Kidney capillary endothelial cell (primary cell): Measurements from ENCODE around the gene CLN6.
"Not testable (repeated sequence)": the region's sequence is repeated elsewhere in the genome, so short reads cannot be mapped to it uniquely, and the experiment has no call there.

Experiments used
- DNase-seq: peaks from one replicate; pipeline ENCODE4 v3.0.0-alpha.2; 2018; ENCODE audit warnings: low spot score

CLN6 gene

DNA sequence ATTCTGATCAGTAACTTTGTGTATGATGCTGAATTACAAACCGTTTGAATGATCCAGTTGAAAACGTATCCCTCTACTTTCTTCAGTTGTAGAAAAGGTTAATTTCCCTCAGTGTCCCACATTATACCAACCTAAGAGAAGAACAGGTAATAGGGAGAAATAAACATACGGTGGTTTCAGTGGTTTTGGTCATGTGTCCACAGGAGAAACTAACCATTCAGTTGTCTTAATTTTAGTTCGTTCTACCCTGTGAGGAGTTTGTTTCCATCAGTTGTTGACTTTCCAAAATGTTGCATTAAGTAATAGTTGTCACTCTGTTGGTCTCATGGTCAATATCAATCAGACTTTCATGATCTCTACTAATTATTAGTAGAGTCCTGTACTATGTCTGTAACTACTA lies 39.5 kb downstream of the CLN6 start:
- no peak for DNase-seq

DNA sequence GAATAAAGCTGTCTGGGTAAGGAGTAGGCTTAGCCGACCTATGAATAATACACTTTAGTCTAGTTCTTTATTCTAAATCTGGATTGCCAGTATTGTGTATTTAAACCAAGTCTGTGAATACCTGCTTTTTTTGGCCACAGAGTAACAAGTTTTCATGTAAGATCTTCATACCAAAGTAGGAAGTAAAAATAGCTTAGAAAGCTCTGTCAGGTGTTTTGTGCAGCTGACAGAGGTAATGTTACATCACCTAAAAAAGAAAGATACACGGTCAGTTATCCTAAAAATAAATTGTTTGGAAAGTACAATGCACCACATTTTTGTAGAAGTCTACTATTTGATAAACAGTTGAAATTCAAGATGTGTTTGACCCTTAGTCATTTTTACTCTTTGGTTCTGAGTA lies 40.9 kb downstream of the CLN6 start:
- DNase-seq = no peak

DNA sequence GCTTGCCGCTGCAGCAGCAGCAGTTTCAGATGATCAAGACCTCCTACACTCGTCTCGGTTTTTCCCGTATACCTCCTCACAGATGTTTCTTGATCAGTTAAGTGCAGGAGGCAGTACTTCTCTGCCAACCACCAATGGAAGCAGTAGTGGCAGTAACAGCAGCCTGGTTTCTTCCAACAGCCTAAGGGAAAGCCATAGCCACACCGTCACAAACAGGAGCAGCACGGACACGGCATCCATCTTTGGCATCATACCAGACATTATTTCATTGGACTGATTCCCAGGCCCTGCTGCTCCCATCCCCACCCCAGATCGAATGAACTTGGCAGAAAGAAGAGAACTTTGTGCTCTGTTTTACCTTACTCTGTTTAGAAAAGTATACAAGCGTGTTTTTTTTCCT lies 42.0 kb downstream of the CLN6 start:
- no peak for DNase-seq

DNA sequence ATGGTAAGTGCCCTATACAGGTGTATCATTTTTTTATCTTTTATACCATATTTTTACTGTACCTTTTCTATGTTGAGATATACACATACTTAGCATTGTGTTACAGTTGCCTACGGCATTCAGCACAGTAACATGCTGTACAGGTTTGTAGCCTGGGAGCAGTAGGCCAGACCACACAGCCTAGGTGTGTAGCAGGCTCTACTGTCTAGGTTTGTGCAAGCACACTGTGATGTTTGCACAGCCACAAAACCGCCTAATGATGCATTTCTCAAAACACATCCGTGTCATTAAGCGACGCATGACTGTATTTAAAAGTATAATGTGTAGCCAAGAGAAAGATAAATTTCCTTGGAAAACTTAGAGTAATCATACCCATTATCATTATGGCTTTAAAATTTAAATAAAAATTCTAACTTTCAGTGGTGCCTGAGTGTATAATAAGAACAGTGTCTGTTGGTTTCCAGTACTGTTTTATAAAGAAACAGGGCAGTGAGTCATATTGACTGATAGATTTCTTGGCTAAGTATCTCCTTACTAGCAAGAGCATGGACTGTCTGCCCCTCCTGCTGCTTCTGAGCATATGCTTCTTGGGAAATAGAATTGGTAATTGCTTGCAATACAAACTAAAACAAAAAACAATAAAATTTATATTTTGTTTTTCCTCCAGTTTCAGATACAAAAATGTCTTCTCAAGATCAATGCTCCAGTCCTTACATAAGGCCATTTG lies 42.7 kb downstream of the CLN6 start:
- DNase-seq = no peak

DNA sequence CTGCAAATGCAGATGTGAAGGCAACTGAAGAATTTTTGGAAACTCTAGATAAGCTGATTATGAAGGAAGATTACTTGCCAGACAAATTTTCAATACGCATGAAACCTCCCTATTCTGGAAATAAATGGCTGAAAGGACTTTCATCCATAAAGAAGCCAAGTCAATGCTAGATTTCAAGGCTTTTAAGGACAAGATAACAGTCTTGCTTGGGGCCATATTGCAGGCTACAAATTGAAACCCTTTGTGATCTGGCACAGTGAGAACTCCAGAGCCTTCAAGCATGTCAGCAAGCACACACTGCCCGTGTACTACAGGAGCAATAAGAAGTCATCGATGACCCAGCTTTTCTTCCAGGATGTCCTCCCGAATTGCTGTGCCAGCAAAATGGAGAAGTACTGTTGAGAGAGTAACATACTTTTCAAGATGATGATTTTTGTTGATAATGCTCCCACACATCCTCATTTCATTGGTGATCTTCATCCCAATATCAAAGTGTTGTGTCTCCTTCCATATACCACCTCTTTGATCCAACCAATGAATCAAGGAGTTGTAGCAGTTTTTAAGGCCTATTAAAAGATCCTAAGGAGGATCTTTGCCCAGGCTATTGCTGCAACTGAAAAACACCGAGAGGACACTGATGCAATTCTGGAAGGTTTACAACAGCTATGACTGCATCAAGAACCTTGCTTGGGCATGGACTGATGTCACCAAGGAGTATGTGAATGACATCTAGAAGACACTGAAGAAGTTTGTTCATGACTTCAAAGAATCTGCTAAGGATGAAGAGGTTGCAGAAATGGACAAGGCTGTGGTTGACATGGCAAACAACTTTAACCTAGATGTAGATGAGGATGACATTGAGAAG lies 44.7 kb downstream of the CLN6 start:
- DNase-seq = no peak

DNA sequence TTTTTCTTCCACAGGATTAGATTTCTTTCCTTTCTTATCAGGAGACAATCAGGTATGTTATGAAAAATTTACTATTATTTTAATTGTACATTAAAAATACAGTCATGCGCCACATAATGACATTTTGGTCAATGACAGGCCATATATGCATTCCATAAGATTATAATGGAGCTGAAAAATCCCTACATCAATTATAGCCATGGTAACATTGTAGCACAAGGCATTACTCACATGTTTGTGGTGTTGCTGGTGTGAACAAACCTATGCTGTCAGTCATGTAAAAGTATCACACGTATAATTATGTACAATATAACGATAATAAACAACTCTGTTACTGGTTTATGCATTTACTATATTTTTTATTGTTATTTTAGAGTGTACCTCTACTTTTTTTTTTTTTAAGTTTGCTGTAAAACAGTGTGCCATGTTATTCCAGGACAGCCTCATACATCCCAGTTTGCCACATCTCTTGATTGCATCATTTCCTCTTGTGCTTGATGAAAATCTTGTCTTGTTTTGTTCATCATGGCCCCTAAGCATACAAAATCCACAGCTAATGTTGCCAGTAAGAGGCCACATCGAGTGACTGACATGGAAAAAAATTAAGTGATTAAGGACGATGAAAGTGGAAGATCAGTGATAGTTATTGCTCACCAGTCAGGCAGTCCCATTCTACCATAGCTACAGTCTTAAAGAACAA lies 45.8 kb downstream of the CLN6 start:
- no peak for DNase-seq

DNA sequence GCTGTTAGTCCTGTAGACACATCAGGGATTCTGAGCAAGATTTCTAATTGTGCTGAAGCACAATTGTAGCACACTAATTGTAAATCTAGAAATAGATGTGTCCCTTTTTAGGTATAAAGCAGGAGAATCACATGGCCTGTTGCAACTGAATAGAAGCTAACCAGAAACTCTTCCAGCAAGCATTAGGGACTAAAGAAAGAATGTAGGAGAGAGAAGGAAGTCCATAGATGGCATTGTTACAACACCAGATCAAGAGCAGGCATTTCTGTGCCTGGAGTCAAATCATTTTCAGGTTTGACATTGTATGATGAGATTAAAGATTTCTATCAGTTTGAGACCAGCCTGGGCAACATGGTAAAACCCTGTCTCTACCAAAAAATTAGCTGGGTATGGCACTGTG lies 51.8 kb downstream of the CLN6 start:
- DNase-seq = no peak

DNA sequence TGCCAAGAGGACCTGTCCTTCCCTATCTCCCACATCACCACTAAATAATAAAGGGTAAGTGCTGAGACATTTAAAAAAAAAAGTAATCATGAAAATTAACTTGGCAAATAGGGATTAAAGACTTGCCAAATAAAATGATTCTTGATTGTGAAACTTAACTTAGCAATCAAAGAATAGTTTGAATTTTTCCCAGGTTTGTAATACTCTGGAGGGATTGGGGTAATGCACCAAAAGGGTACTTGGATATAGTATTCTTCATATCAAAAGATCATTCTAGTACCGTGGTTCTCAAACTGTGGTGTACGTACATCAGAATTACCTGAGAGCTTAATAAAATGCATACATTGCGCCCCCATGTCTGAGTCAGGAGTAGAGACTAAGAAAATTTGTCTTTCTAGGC lies 52.9 kb downstream of the CLN6 start:
- DNase-seq = no peak

DNA sequence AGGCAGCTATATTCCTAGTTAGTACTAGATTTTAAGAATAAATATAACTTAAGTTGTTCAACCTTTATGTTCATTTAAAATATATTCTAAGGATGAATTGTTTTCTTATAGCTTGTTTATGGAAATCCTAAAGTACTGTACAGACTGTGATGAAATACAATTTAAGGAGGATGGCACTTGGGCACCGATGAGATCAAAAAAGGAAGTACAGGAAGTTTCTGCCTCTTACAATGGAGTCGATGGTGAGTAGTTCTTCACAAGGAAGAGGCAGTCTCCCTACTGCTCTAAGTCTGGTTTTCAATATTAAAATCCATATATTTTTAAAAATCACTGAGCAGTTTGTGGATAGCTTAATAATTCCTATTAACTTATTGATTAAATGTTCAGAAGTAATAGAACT lies 54.0 kb downstream of the CLN6 start:
- peak; percentile 24 for DNase-seq

DNA sequence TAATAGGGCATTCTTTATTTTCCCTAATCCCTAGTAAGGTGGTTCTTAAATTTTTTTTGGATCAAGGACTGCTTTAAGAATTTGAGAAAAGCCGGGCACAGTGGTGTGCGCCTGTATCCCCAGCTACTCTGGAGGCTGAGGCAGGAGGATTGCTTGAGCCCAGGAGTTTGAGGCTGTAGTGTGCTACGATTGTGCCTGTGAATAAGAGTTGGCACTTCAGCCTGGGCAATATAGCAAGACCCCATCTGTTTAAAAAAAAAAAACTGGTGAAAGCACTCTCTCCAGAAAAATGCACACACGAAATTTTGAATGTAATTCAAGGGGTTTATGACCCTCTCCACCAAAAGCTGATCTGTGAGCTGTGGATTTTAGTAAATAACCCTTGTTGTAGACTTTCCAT lies 56.4 kb downstream of the CLN6 start:
- DNase-seq = no peak

DNA sequence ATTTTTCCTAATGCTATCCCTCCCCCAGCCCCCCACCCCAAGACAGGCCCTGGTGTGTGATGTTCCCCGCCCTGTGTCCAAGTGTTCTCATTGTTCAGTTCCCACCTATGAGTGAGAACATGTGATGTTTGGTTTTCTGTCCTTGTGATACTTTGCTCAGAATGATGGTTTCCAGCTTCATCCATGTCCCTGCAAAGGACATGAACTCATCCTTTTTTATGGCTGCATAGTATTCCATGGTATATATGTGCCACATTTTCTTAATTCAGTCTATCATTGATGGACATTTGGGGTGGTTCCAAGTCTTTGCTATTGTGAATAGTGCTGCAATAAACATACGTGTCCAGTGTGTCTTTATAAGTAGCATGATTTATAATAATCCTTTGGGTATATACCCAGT lies 57.5 kb downstream of the CLN6 start:
- DNase-seq = not testable (repeated sequence)

DNA sequence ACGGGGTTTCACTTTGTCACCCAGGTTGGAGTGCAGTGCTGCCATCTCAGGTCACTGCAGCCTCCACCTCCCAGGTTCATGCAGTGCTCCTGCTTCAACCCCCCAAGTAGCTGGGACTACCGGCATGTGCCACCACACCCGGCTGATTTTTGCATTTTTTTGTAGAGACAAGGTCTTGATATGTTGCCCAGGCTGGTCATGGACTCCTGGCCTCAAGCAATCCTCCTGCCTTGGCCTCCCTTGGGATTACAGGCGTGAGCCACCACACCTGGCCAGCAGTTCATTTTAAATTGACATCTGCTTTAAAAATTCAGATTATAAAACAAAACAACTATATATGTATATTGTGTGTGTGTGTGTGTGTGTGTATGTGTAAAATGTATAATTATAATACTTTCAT lies 62.7 kb downstream of the CLN6 start:
- DNase-seq = no peak

DNA sequence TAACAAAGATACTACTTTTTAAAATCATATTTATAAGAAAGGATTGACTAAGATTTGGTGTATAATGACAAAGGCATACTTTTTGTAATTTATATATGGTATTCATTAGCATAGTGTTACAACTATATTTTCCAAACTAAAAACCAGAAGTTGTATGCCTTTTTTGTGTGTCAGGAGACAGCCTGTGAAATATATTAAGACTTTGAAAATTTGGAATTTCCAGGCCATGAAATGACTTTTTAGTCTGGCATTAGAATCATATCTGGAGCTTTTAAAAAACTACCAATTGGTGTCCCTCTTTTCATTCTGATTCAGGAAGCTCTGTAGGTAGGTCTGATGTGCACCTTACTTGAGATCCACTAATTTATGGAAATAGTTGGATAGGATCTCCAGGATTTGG lies 66.3 kb downstream of the CLN6 start:
- no peak for DNase-seq

DNA sequence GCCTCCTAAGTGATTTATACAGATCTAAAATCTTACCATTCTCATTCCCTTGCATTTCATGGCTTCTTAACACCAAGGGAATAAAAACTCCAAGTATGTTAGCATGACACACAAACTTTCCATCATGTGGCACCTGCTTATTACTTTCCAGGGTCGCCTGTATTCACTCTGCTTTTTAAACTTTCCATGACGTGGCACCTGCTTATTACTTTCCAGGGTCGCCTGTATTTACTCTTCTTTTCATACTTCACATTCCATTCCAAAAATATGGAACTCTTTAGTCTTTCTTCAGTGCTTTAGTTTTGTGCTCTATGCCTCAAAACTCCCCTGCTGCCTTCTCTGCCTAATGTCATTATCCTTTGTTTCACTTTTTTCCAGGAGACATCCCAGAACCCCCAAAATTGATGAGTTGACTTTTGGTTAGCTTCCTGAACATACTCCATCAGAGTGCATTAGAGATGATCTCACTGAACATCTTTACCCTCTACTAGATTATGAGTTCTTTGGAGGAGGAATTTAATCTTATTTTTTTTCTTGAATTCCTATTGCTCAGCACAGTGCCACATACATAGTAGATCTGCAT lies 71.4 kb downstream of the CLN6 start:
- no peak for DNase-seq

DNA sequence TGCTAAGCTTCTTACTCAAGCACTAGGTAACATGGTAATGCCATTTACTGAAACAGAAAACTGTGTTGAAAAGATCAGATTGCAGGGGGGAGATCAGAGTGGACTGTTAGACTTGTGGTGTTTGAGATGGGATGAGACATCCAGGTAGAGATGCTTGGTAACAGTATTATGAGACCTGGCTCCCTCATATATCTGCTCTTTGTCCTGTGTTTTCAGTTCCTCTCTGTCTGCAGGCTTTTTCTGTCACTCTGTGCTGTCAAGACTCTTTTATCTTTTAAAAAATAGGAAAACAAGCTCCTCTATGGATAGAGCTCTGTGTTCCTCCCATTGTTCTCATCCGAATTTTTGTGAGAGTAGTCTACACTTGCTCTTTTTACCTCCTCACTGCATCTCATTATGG lies 72.5 kb downstream of the CLN6 start:
- DNase-seq = no peak
